NCI-H345 treated with DMSO at 0.1 percent for 48 hours (cell line): Measurements from ENCODE around the gene MCM7.
A peak's percentile ranks its signal among the peaks of the same experiment; 100 is the strongest.
"Not testable (repeated sequence)": the region's sequence is repeated elsewhere in the genome, so short reads cannot be mapped to it uniquely, and the experiment has no call there.

ENCODE experiments used
- DNase-seq: peaks from one replicate; lab custom pipeline; 2025; ENCODE audit not compliant: unreplicated experiment; lab: John Stamatoyannopoulos, UW

MCM7 gene

GRCh38 chr7:100101016-100101862 is at the start of gene MCM7, which contains the start of gene AP4M1:
Gene MCM7 (minus strand): TSS chr7:100101397. CDS start chr7:100101294, 103 bp downstream.
Gene AP4M1 (plus strand): TSS chr7:100101643. CDS start chr7:100101715, 72 bp downstream.
- peak; percentile 97 for DNase-seq

DNA sequence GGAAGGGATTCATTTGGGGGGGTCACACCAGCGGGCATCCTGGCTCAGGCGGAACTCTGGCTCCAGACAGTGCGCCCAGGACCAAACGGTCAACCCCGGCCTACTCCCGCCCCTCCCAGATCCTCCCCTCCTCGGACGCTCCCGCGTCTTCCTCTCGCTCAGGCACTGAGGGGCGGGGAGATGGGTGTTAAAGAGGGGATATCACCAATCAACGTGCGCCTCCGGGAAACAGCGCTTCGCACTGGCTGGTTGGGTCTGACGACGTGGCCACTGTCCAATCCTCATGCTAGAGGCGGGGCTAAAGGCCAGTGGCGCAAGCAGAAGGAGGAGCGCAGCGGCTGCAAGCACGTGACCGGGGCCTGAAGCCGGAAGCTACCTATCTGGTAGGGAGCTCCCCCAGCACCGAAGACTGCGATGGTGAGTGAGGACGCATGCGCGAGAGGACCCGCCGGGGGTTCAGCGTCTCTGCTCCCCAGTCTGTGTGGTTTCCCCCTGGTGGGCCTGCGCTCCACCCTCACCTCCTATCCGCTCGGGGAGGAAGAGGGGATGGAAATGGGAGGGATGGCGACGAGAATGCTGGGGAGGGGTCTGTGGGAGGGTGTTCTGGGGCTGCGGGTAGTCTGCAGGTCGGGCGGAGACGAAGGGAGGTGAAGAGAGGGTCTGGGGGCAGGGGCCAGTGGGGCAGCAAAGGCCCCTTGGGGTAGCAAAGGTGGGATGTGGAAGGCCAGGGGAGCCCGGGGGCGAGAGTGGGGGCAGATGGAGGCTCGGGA is 47.5 kb upstream of the MCM7 start, which contains the start of gene LAMTOR4:
Gene LAMTOR4 (plus strand): TSS at position 360 of the 770 bp plus-strand sequence. CDS start 55 bp downstream, at position 415.
- DNase-seq: peak; percentile 99

DNA sequence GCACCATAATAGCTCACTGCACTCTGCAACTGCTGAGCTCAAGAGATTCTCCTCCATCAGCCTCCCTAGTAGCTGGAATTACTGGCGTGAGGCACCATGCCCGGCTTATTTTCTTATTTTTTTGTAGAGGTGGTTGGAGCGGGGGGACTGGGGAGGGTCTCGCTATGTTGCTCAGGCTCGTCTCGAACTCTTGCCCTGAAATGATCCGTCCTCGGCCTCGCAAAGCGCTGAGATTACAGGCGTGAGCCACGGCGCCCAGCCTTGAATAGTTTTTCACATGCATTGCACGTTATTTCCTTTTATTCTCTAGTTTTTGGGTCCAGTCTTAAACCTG is 47.0 kb upstream of the MCM7 start:
- DNase-seq: no peak

DNA sequence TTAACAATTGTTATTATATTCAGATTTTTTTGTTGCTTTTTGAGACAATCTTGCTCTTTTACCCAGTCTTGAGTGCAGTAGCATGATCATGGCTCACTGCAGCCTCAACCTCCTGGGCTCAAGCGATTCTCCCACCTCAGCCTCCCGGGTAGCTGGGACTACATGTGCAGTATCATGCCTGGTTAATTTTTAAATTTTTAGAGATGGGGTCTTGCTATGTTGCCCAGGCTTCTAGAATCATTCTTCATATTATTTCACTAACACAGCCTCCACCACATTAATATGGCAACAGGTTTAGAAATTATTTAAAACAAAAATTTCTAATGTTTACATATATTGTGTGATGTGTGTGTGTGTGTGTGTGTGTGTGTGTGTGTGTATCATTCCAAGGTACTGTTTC is 46.1 kb upstream of the MCM7 start:
- DNase-seq: no peak

GRCh38 chr7:100146350-100146749 is 45.2 kb upstream of the MCM7 start:
- not testable (repeated sequence) for DNase-seq

- no peak for DNase-seq
These were observed 41.3 kb upstream of the MCM7 start for GRCh38 chr7:100142461-100142860.

DNA sequence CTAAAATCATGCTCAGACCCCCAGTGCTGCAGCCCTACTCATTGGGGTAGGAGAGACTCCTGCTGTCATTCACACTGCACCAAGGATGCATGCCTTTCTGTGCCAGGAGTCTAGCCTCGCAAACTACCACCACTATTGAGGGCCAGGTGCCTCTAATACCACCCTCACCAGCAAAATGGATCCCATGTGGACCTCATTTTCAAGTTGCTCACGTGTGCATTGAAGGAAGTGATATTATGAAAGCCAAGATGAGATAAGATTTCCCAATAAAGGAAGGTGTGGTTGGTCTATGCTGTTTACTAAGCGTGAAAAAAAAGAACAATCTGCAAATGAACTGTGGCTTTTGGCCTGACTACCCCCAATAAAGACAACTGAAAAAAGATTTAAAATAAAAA is 40.4 kb upstream of the MCM7 start:
- no peak for DNase-seq

- DNase-seq: no peak
These were observed 36.9 kb upstream of the MCM7 start for GRCh38 chr7:100137851-100138760.

- DNase-seq: peak; percentile 24
These were observed 31.5 kb upstream of the MCM7 start for GRCh38 chr7:100132697-100133151.

- DNase-seq: no peak
These were observed 30.9 kb upstream of the MCM7 start for GRCh38 chr7:100132126-100132525.

- peak; percentile 57 for DNase-seq
These were observed 29.6 kb upstream of the MCM7 start for GRCh38 chr7:100130608-100131453.

GRCh38 chr7:100130220-100130607 is 29.0 kb upstream of the MCM7 start:
- not testable (repeated sequence) for DNase-seq

DNA sequence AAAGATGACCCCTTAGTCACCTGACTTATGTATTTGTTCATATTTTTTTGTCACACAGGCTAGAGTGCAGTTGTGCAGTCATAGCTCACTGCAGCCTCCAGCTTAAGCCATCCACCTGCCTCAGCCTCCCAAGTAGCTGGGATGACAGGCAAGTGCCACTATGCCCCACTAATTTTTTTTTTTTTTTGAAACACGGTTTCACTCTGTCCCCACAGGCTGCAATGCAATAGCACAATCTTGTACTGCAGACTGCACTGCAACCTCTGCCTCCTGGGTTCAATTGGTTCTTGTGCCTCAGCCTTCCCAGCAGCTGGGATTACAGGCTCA is 27.4 kb upstream of the MCM7 start:
- DNase-seq: no peak

GRCh38 chr7:100127866-100128636 is 26.9 kb upstream of the MCM7 start:
- DNase-seq: no peak

DNA sequence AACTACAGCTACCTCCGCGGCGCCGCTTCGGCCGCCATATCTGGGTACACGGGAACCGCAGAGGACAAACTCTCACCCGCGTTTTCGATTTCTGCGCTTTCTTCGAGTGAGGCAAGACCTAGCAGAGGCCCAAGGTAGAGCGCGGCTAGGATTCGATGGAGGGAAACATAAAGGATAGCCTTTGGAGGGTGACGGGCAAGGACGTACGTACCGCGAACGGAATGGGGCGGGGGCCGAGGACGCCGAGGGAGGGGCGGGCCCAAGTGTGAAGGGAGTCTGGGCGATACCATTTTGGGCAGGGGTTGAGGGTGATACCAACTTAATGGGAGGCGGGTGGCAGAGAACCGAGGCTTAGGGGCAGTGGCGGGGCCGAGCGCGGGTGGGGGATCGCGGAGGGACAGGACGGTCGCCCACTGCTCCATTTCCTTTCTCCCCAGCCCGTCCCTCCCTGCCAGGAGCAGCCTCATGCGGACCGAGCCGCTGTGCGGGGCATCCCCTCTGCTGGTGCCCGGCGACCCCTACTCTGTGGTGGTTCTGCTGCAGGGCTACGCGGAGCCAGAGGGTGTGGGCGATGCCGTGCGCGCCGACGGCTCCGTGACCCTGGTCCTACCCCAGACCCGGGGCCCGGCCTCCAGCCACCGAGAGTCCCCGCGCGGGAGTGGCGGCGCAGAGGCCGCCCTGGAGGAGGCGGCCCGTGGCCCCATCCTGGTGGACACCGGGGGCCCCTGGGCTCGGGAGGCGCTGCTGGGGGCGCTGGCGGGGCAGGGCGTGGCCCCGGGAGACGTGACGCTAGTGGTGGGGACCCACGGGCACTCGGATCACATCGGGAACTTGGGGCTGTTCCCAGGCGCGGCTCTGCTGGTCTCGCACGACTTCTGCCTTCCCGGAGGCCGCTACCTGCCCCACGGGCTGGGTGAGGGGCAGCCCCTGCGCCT is 26.0 kb upstream of the MCM7 start, which contains the start of gene MBLAC1:
Gene MBLAC1 (plus strand): TSS at position 37 of the 935 bp plus-strand sequence. CDS start 429 bp downstream, at position 466.
- DNase-seq: peak; percentile 49

- DNase-seq: no peak
These were observed 25.2 kb upstream of the MCM7 start for GRCh38 chr7:100126239-100126930.
